GM21515 (cell line): ENCODE results near the gene TUBB.
"Not testable (repeated sequence)": the region's sequence is repeated elsewhere in the genome, so short reads cannot be mapped to it uniquely, and the experiment has no call there.

Experiments used
- ATAC-seq: cut with Tn5 transposase; IDR thresholded peaks from one replicate; pipeline ENCODE4 v1.9.1; 2021; ENCODE audit not compliant: unreplicated experiment

Gene TUBB

GRCh38 chr6:30717845-30718720 lies 2.1 kb upstream of the TUBB start:
- ATAC-seq: not testable (repeated sequence)

GRCh38 chr6:30719356-30719755 lies 796 bp upstream of the TUBB start:
- ATAC-seq: no peak

GRCh38 chr6:30720738-30721197 lies 616 bp downstream of the TUBB start:
- ATAC-seq: no peak

- ATAC-seq: no peak
These were observed 1.3 kb downstream of the TUBB start for GRCh38 chr6:30721198-30722024.

- not testable (repeated sequence) for ATAC-seq
These were observed 1.8 kb downstream of the TUBB start for GRCh38 chr6:30722025-30722279.

GRCh38 chr6:30722280-30723112 lies 2.3 kb downstream of the TUBB start:
- no peak for ATAC-seq

- ATAC-seq: not testable (repeated sequence)
These were observed 3.1 kb downstream of the TUBB start for GRCh38 chr6:30723159-30723842.

GRCh38 chr6:30723843-30724741 lies 3.9 kb downstream of the TUBB start:
- not testable (repeated sequence) for ATAC-seq

GRCh38 chr6:30724906-30725667 lies 4.9 kb downstream of the TUBB start:
- ATAC-seq: no peak

GRCh38 chr6:30725713-30726505 lies 5.8 kb downstream of the TUBB start:
- ATAC-seq: no peak

- ATAC-seq: no peak
These were observed 6.6 kb downstream of the TUBB start for GRCh38 chr6:30726506-30727413.

- no peak for ATAC-seq
These were observed 7.9 kb downstream of the TUBB start for GRCh38 chr6:30727920-30728553.

- ATAC-seq: no peak
These were observed 10.7 kb downstream of the TUBB start for GRCh38 chr6:30730601-30731435.

- no peak for ATAC-seq
These were observed 12.2 kb downstream of the TUBB start for GRCh38 chr6:30732237-30732943.

- ATAC-seq: no peak
These were observed 15.6 kb downstream of the TUBB start for GRCh38 chr6:30735668-30736314.
